HEK293 (cell line): ENCODE data around the gene TUBD1.
A peak's percentile ranks its signal among the peaks of the same experiment; 100 is the strongest.

Experiments used
- HOXD13 ChIP-seq: sonication (generic); formaldehyde crosslinking; IDR thresholded peaks from 2 replicates; pipeline ENCODE4 v1.8.0; 2022; ENCODE audit warnings: missing genetic modification reagents, borderline replicate concordance
- PATZ1 ChIP-seq: fragments of 450-650 bp; formaldehyde crosslinking; IDR thresholded peaks from 2 replicates; pipeline ENCODE4 v1.5.1; 2016; ENCODE audit warnings: missing biosample characterization, missing genetic modification characterization
- SALL2 ChIP-seq: fragments of 450-650 bp; formaldehyde crosslinking; IDR thresholded peaks from 2 replicates; pipeline ENCODE4 v1.5.0; 2017; ENCODE audit warnings: missing biosample characterization, mild to moderate bottlenecking, missing genetic modification characterization, borderline replicate concordance
- SETDB1 ChIP-seq: IDR thresholded peaks from one replicate; pipeline ENCODE4 v1.6.1; 2017; ENCODE audit warnings: mild to moderate bottlenecking, low read length, moderate library complexity, mixed read lengths; ENCODE audit not compliant: insufficient read length
- SP2 ChIP-seq: fragments of 450-650 bp; formaldehyde crosslinking; IDR thresholded peaks from 2 replicates; pipeline ENCODE4 v1.5.1; 2016; ENCODE audit warnings: missing biosample characterization, missing genetic modification characterization
- ZBTB1 ChIP-seq: fragments of 450-650 bp; formaldehyde crosslinking; IDR thresholded peaks from 2 replicates; pipeline ENCODE4 v1.5.1; 2016; ENCODE audit warnings: missing biosample characterization, missing genetic modification characterization
- ZBTB6 ChIP-seq: fragments of 450-650 bp; formaldehyde crosslinking; IDR thresholded peaks from 2 replicates; pipeline ENCODE4 v1.5.1; 2017; ENCODE audit warnings: missing biosample characterization, missing genetic modification characterization
- ZFP69B ChIP-seq: fragments of 450-650 bp; formaldehyde crosslinking; IDR thresholded peaks from 2 replicates; pipeline ENCODE4 v1.5.1; 2016; ENCODE audit warnings: missing biosample characterization, missing genetic modification characterization
- ZNF10 ChIP-seq: fragments of 450-650 bp; formaldehyde crosslinking; IDR thresholded peaks from 2 replicates; pipeline ENCODE4 v1.5.1; 2017; ENCODE audit warnings: missing biosample characterization, missing genetic modification characterization
- ZNF114 ChIP-seq: fragments of 450-650 bp; formaldehyde crosslinking; IDR thresholded peaks from 2 replicates; pipeline ENCODE4 v1.5.0; 2017; ENCODE audit warnings: missing biosample characterization, missing genetic modification characterization
- ZNF133 ChIP-seq: fragments of 450-650 bp; formaldehyde crosslinking; IDR thresholded peaks from 2 replicates; pipeline ENCODE4 v1.5.1; 2016; ENCODE audit warnings: missing biosample characterization, missing genetic modification characterization
- ZNF157 ChIP-seq: fragments of 450-650 bp; formaldehyde crosslinking; IDR thresholded peaks from 2 replicates; pipeline ENCODE4 v1.5.1; 2016; ENCODE audit warnings: missing biosample characterization, missing genetic modification characterization
- ZNF19 ChIP-seq: fragments of 450-650 bp; formaldehyde crosslinking; IDR thresholded peaks from 2 replicates; pipeline ENCODE4; 2016; ENCODE audit warnings: missing biosample characterization, missing genetic modification characterization, low read depth
- ZNF23 ChIP-seq: fragments of 450-650 bp; formaldehyde crosslinking; IDR thresholded peaks from 2 replicates; pipeline ENCODE4 v1.5.1; 2016; ENCODE audit warnings: missing biosample characterization, missing genetic modification characterization, borderline replicate concordance
- ZNF248 ChIP-seq: fragments of 450-650 bp; formaldehyde crosslinking; IDR thresholded peaks from 2 replicates; pipeline ENCODE4 v1.5.1; 2017; ENCODE audit warnings: missing biosample characterization, missing genetic modification characterization
- ZNF26 ChIP-seq: fragments of 450-650 bp; formaldehyde crosslinking; IDR thresholded peaks from 2 replicates; pipeline ENCODE4 v1.5.1; 2016; ENCODE audit warnings: missing biosample characterization, missing genetic modification characterization
- ZNF398 ChIP-seq: fragments of 450-650 bp; formaldehyde crosslinking; IDR thresholded peaks from 2 replicates; pipeline ENCODE4 v1.5.1; 2017; ENCODE audit warnings: missing biosample characterization, missing genetic modification characterization
- ZNF404 ChIP-seq: fragments of 450-650 bp; formaldehyde crosslinking; IDR thresholded peaks from 2 replicates; pipeline ENCODE4 v1.5.1; 2017; ENCODE audit warnings: missing biosample characterization, missing genetic modification characterization
- ZNF449 ChIP-seq: fragments of 450-650 bp; formaldehyde crosslinking; IDR thresholded peaks from 2 replicates; pipeline ENCODE4 v1.5.1; 2017; ENCODE audit warnings: missing biosample characterization, mild to moderate bottlenecking, missing genetic modification characterization, moderate library complexity
- ZNF488 ChIP-seq: fragments of 450-650 bp; formaldehyde crosslinking; IDR thresholded peaks from 2 replicates; pipeline ENCODE4 v1.5.1; 2016; ENCODE audit warnings: missing biosample characterization, missing genetic modification characterization
- ZNF501 ChIP-seq: fragments of 450-650 bp; formaldehyde crosslinking; IDR thresholded peaks from 2 replicates; pipeline ENCODE4 v1.5.1; 2016; ENCODE audit warnings: missing biosample characterization, missing genetic modification characterization
- ZNF580 ChIP-seq: fragments of 450-650 bp; formaldehyde crosslinking; IDR thresholded peaks from 2 replicates; pipeline ENCODE4 v1.5.1; 2016; ENCODE audit warnings: missing biosample characterization, missing genetic modification characterization
- ZNF768 ChIP-seq: fragments of 450-650 bp; formaldehyde crosslinking; IDR thresholded peaks from 2 replicates; pipeline ENCODE4 v1.5.1; 2018; ENCODE audit warnings: missing biosample characterization, mild to moderate bottlenecking, missing genetic modification characterization
- ZNF785 ChIP-seq: fragments of 450-650 bp; formaldehyde crosslinking; IDR thresholded peaks from 2 replicates; pipeline ENCODE4 v1.5.1; 2016; ENCODE audit warnings: missing biosample characterization, missing genetic modification characterization
- ZSCAN4 ChIP-seq: fragments of 450-650 bp; formaldehyde crosslinking; IDR thresholded peaks from 2 replicates; pipeline ENCODE4 v1.5.1; 2017; ENCODE audit warnings: missing biosample characterization, missing genetic modification characterization
- ZXDB ChIP-seq: fragments of 450-650 bp; formaldehyde crosslinking; IDR thresholded peaks from 2 replicates; pipeline ENCODE4 v1.5.1; 2016; ENCODE audit warnings: missing biosample characterization, missing genetic modification characterization

The TUBD1 gene

GRCh38 chr17:59837308-59838051, 55.3 kb downstream of the TUBD1 start (continued):
- TF ChIP-seq ZNF449 (tag by site-specific recombination) (peak; percentile 11; the same call in 1 of the 2 replicates), ZNF19 (tag by site-specific recombination) (no peak), ZNF398 (0 out of 2 replicates have a peak, but pooled peaks have one; percentile 22), ZXDB (tag by site-specific recombination) (0 out of 2 replicates have a peak, but pooled peaks have one; percentile 51), SALL2 (tag by site-specific recombination) (no peak), SP2 (peak; percentile 75), ZNF23 (tag by site-specific recombination) (no peak), HOXD13 (no peak), ZNF26 (tag by site-specific recombination) (no peak), ZNF768 (tag by site-specific recombination) (no peak), ZNF10 (tag by site-specific recombination) (no peak), ZNF404 (no peak), ZNF133 (tag by site-specific recombination) (no peak), ZBTB6 (tag by site-specific recombination) (no peak), ZFP69B (peak; percentile 92), ZNF157 (no peak), ZSCAN4 (tag by site-specific recombination) (no peak), ZBTB1 (tag by site-specific recombination) (no peak), ZNF501 (tag by site-specific recombination) (0 out of 2 replicates have a peak, but pooled peaks have one; percentile 18), PATZ1 (peak; percentile 71), ZNF488 (no peak), ZNF248 (tag by site-specific recombination) (no peak), ZNF114 (no peak), ZNF785 (tag by site-specific recombination) (no peak), ZNF580 (no peak), SETDB1 (no peak)
